ENCODE results near the gene RASSF3. TPM values are rescaled to one million over a fixed set of nuclear protein-coding genes. Genes with fewer than 3 reads are reported as not detected.
A peak's percentile ranks its signal among the peaks of the same experiment; 100 is the strongest.

The RASSF3 gene
- total and polyA plus RNA-seq, 2 of the 13 experiments (the other 11 are each of a cell fraction or from before 2014, with no cell fraction given) = 15.5 to 16.0 TPM

- Histone ChIP-seq H4K20me1 (ENCODE audit: insufficient read depth, low read length) (no peaks in the 10 kb centered on the region), H3K4me3 (replicated peaks in 1 of 3; ENCODE audit: insufficient read depth in 1 of 3, low read depth in 2 of 3, low read length in 3 of 3) (no peak overlapping the region), H3K9me3 (ENCODE audit: low read length) (no peaks in the 10 kb centered on the region), H3K9ac (ENCODE audit: insufficient read depth, low read depth, low read length) (no peak overlapping the region), H2AFZ (ENCODE audit: low read length) (no peak overlapping the region), H3K79me2 (ENCODE audit: insufficient read depth, low read length) (peaks cover 6% of the 10 kb centered on the region), H3K27ac (ENCODE audit: extremely low read length, insufficient read depth, low read length) (peak overlapping the region; percentile 31), H3K27me3 (ENCODE audit: control insufficient read depth in 1 of 2, insufficient read depth in 2 of 2, low read length in 2 of 2) (no peaks in the 10 kb centered on the region), H3K36me3 (replicated peaks in 1 of 2; ENCODE audit: control insufficient read depth in 1 of 2, insufficient read depth in 2 of 2, low read length in 2 of 2) (peaks cover 16 to 30% of the 10 kb centered on the region in 2 experiments; a peak in 4 of 5 replicates), H3K4me1 (ENCODE audit: insufficient read depth, low read length) (peaks cover 42% of the 10 kb centered on the region), H3K4me2 (ENCODE audit: low read depth, low read length) (no peak overlapping the region)
- intact Hi-C loops (cut with micrococcal nuclease; ENCODE audit: unreplicated experiment) (no loop called here), in situ Hi-C loops (cut with HindIII; ENCODE audit: extremely low pct_ligation_motif_present, low pct_unique_long_range_greater_than_20kb) (no loop called here)
- CTCF ChIA-PET (ENCODE audit: low intra/inter-chr PET ratio, low total read pairs) = no interaction called here
- ATAC-seq (no peak), DNase-seq (ENCODE audit: low spot score) (no peak), FAIRE-seq (no peak)
- TF ChIP-seq TFAP4 (IDR thresholded peaks at IDR 0.05; ENCODE audit: borderline replicate concordance, low read depth) = no peak
- TF ChIP-seq SNRNP70 (IDR thresholded peaks at IDR 0.05; ENCODE audit: low read depth, low read length) = no peak
- no peak for TF ChIP-seq EED (CRISPR knock-in tag; IDR thresholded peaks at IDR 0.05)
- no peak for TF ChIP-seq ZNF432 (CRISPR knock-in tag; IDR thresholded peaks at IDR 0.05; ENCODE audit: borderline replicate concordance)
- no peak for TF ChIP-seq KMT2B (CRISPR knock-in tag; IDR thresholded peaks at IDR 0.05)
- no peak for TF ChIP-seq MAFG (CRISPR knock-in tag; IDR thresholded peaks at IDR 0.05)
- TF ChIP-seq ZNF326 (CRISPR knock-in tag; IDR thresholded peaks at IDR 0.05; ENCODE audit: borderline replicate concordance) = no peak
- no peak for TF ChIP-seq SIN3A (IDR thresholded peaks at IDR 0.05; ENCODE audit: borderline replicate concordance, low read depth, low read length)
- no peak for TF ChIP-seq ZNF598 (CRISPR knock-in tag; IDR thresholded peaks at IDR 0.05; ENCODE audit: borderline replicate concordance)
- no peak for TF ChIP-seq ZNF530 (CRISPR knock-in tag; IDR thresholded peaks at IDR 0.05; ENCODE audit: low read depth)
- TF ChIP-seq ZNF451 (CRISPR knock-in tag; IDR thresholded peaks at IDR 0.05) = no peak
- TF ChIP-seq SNAPC2 (CRISPR knock-in tag; IDR thresholded peaks at IDR 0.05) = no peak
- no peak for TF ChIP-seq ZNF776 (CRISPR knock-in tag; IDR thresholded peaks at IDR 0.05)
- no peak for TF ChIP-seq EEA1 (CRISPR knock-in tag; IDR thresholded peaks at IDR 0.05; ENCODE audit: borderline replicate concordance)
- no peak for TF ChIP-seq BRD4 (CRISPR knock-in tag; IDR thresholded peaks at IDR 0.05)
- no peak for TF ChIP-seq ZFP36L1 (CRISPR knock-in tag; IDR thresholded peaks at IDR 0.05)
- no peak for TF ChIP-seq HNF4A (CRISPR knock-in tag; IDR thresholded peaks at IDR 0.05)
- POLR2A ChIA-PET = no interaction called here
- WGBS (ENCODE audit: low lambda C conversion rate) = 97% methylated on average over 6 of the region's 6 CpGs
- no TSS peak for BruUV-seq (replicated peaks)
These were observed 77.9 kb downstream of the RASSF3 start for GRCh38 chr12:64688219-64688618.

Data from HepG2 (cell line).